Esophagus (tissue), 2 donors: Measurements from ENCODE around the gene IKBIP. TPM values are rescaled to one million over a fixed set of nuclear protein-coding genes. Genes with fewer than 3 reads are reported as not detected.

Experiments
- H3K27ac ChIP-seq, 2 donors: one replicate each; pipeline ENCODE4 v1.5.1; 2013; ENCODE audit warnings: low read depth in 2 of 2, mild to moderate bottlenecking in 2 of 2, inconsistent platforms in 1 of 2, low read length in 1 of 2, moderate library complexity in 1 of 2
- H3K27me3 ChIP-seq, 2 donors: one replicate each; pipeline ENCODE4 v1.6.1; 2013; ENCODE audit warnings: low read length in 2 of 2, control low read depth in 1 of 2, mild to moderate bottlenecking in 1 of 2; ENCODE audit not compliant: insufficient read depth in 2 of 2, control insufficient read depth in 1 of 2
- H3K36me3 ChIP-seq, 2 donors: one replicate each; pipeline ENCODE4 v1.6.1; 2013; ENCODE audit warnings: low read length in 1 of 2; ENCODE audit not compliant: control insufficient read depth in 2 of 2, insufficient read depth in 2 of 2
- H3K4me1 ChIP-seq, 2 donors: one replicate each; pipeline ENCODE4 v1.6.1; 2013; ENCODE audit warnings: low read length in 1 of 2; ENCODE audit not compliant: control insufficient read depth in 2 of 2, insufficient read depth in 2 of 2
- H3K4me3 ChIP-seq, 2 donors: one replicate each; pipeline ENCODE4 v1.5.1; 2013; ENCODE audit warnings: low read length in 2 of 2, mild to moderate bottlenecking in 2 of 2, low read depth in 1 of 2, moderate library complexity in 1 of 2
- H3K9me3 ChIP-seq, 2 donors: one replicate each; pipeline ENCODE4 v1.6.1; 2013; ENCODE audit warnings: mild to moderate bottlenecking in 2 of 2, low read depth in 1 of 2, low read length in 1 of 2, moderate library complexity in 1 of 2; ENCODE audit not compliant: control insufficient read depth in 2 of 2, insufficient read depth in 1 of 2
- WGBS, 2 donors: extraction: QIAGEN DNeasy Blood & Tissue Kit; methylation state at CpG; one replicate each; pipeline ENCODE4 v1.1.7; 2013; 5-methylcytosine and 5-hydroxymethylcytosine counted together
- polyA plus RNA-seq, 2 donors: library from polyadenylated mRNA; stranded (reverse); fragments of 200-250 nt; gene quantifications; one replicate each; pipeline ENCODE4 v1.2.3, GENCODE V29; 2013
- donor health status: healthy with polysubstance abuse.
- donor health status: Bipolar disorder and iron deficiency.

Gene IKBIP
- polyA plus RNA-seq, 2 donors = 4.7 to 5.4 TPM

- H3K9me3 ChIP-seq = no peaks in the 10 kb centered on the region
- no peaks in the 10 kb centered on the region for H3K36me3 ChIP-seq
- WGBS, 2 donors = 82 to 83% methylated on average over 3 of the region's 3 CpGs
- H3K27ac ChIP-seq = no peak overlapping the region
- H3K27me3 ChIP-seq = no peaks in the 10 kb centered on the region
- H3K4me3 ChIP-seq = no peak overlapping the region
- H3K4me1 ChIP-seq = no peaks in the 10 kb centered on the region
Observed at GRCh38 chr12:98639491-98639890, 5.1 kb downstream of the IKBIP start.

- H3K27me3 ChIP-seq = no peaks in the 10 kb centered on the region
- H3K9me3 ChIP-seq = no peaks in the 10 kb centered on the region
- H3K4me3 ChIP-seq = no peak overlapping the region
- no peak overlapping the region for H3K27ac ChIP-seq
- H3K36me3 ChIP-seq = peaks cover 0 to 2% of the 10 kb centered on the region in 2 donors
- H3K4me1 ChIP-seq = no peaks in the 10 kb centered on the region
- WGBS, 2 donors = 77% methylated on average over 2 of the region's 2 CpGs
Observed at GRCh38 chr12:98638009-98638408, 6.6 kb downstream of the IKBIP start.

GRCh38 chr12:98637068-98637467, 7.5 kb downstream of the IKBIP start:
- H3K9me3 ChIP-seq = no peaks in the 10 kb centered on the region
- H3K27me3 ChIP-seq = no peaks in the 10 kb centered on the region
- no peak overlapping the region for H3K27ac ChIP-seq
- no peak overlapping the region for H3K4me3 ChIP-seq
- no peaks in the 10 kb centered on the region for H3K4me1 ChIP-seq
- H3K36me3 ChIP-seq = peaks cover 0 to 3% of the 10 kb centered on the region in 2 donors
- 75 to 85% methylated on average over 2 of the region's 2 CpGs for WGBS, 2 donors

GRCh38 chr12:98635657-98636323, 8.8 kb downstream of the IKBIP start:
- Histone ChIP-seq H3K27ac (no peak overlapping the region), H3K27me3 (no peaks in the 10 kb centered on the region), H3K36me3 (peaks cover 0 to 3% of the 10 kb centered on the region in 2 donors), H3K4me3 (no peak overlapping the region), H3K4me1 (no peaks in the 10 kb centered on the region), H3K9me3 (no peaks in the 10 kb centered on the region)
- WGBS, 2 donors = 58 to 67% methylated on average over 4 of the region's 4 CpGs

GRCh38 chr12:98618952-98619351, 25.6 kb downstream of the IKBIP start:
- H3K4me1 ChIP-seq = no peaks in the 10 kb centered on the region
- 71 to 74% methylated on average over 4 of the region's 4 CpGs for WGBS, 2 donors
- no peaks in the 10 kb centered on the region for H3K36me3 ChIP-seq
- H3K9me3 ChIP-seq = no peaks in the 10 kb centered on the region
- no peak overlapping the region for H3K4me3 ChIP-seq
- H3K27me3 ChIP-seq = no peaks in the 10 kb centered on the region
- no peak overlapping the region for H3K27ac ChIP-seq

GRCh38 chr12:98612696-98613334, 31.8 kb downstream of the IKBIP start:
- Histone ChIP-seq H3K9me3 (no peaks in the 10 kb centered on the region), H3K27ac (no peak overlapping the region), H3K4me1 (no peaks in the 10 kb centered on the region), H3K27me3 (no peaks in the 10 kb centered on the region), H3K4me3 (no peak overlapping the region), H3K36me3 (no peaks in the 10 kb centered on the region)
- 72 to 79% methylated on average over 5 of the region's 5 CpGs for WGBS, 2 donors

- Histone ChIP-seq H3K4me3 (no peak overlapping the region), H3K36me3 (no peaks in the 10 kb centered on the region), H3K27ac (no peak overlapping the region), H3K9me3 (no peaks in the 10 kb centered on the region), H3K27me3 (no peaks in the 10 kb centered on the region), H3K4me1 (no peaks in the 10 kb centered on the region)
- WGBS, 2 donors = 98 to 100% methylated on average over 2 of the region's 2 CpGs
Observed at GRCh38 chr12:98610596-98610995, 34.0 kb downstream of the IKBIP start.

- Histone ChIP-seq H3K9me3 (no peaks in the 10 kb centered on the region), H3K36me3 (peaks cover 5 to 9% of the 10 kb centered on the region in 2 donors), H3K27ac (no peak overlapping the region), H3K4me1 (no peaks in the 10 kb centered on the region), H3K4me3 (no peak overlapping the region), H3K27me3 (no peaks in the 10 kb centered on the region)
- 60 to 72% methylated on average over 2 of the region's 2 CpGs for WGBS, 2 donors
Observed at GRCh38 chr12:98606359-98606988, 38.1 kb downstream of the IKBIP start.

- no peak overlapping the region for H3K27ac ChIP-seq
- no peaks in the 10 kb centered on the region for H3K9me3 ChIP-seq
- H3K27me3 ChIP-seq = no peaks in the 10 kb centered on the region
- peaks cover 16 to 20% of the 10 kb centered on the region in 2 donors for H3K36me3 ChIP-seq
- H3K4me1 ChIP-seq = no peaks in the 10 kb centered on the region
- H3K4me3 ChIP-seq = no peak overlapping the region
- 91 to 94% methylated on average over 8 of the region's 8 CpGs for WGBS, 2 donors
Observed at GRCh38 chr12:98601924-98602323, 42.7 kb downstream of the IKBIP start.
